IMR-90 (cell line): ENCODE data around the gene VSX2. TPM values are rescaled to one million over a fixed set of nuclear protein-coding genes. Genes with fewer than 3 reads are reported as not detected.

ENCODE experiments used
- ATAC-seq: fragments of 200-7000 bp; cut with Tn5 transposase; 2 replicates; pipeline ENCODE4 v1.9.1; 2020; ENCODE audit warnings: low read depth, mild to moderate bottlenecking, moderate library complexity
- BruUV-seq: library from RNA; stranded (reverse); fragments of 400-500 nt; replicated peaks from 2 replicates; lab custom pipeline; 2021; lab: Mats Ljungman, UMichigan
- CTCF ChIA-PET: fragments of 300-600 bp; formaldehyde crosslinking; extraction: SDS; loops from one replicate; lab custom pipeline; 2021; ENCODE audit warnings: antibody characterized with exemption; lab: Yijun Ruan, JAX
- POLR2A ChIA-PET: fragments of 300-600 bp; sonication (Branson Sonifier 250); formaldehyde crosslinking; loops from one replicate; lab custom pipeline; 2022; ENCODE audit warnings: antibody characterized with exemption; ENCODE audit not compliant: unreplicated experiment; lab: Charles Lee
- DNase-seq: peaks from one replicate; pipeline ENCODE4 v3.0.0; 2013
- H2AFZ ChIP-seq: replicated peaks from 2 replicates; pipeline ENCODE3; 2013; ENCODE audit warnings: low read length, mild to moderate bottlenecking; ENCODE audit not compliant: poor library complexity
- H2AK5ac ChIP-seq: 2 replicates; pipeline ENCODE4 v1.6.1; 2013; ENCODE audit warnings: low read depth, low read length, inconsistent platforms
- H2AK9ac ChIP-seq: replicated peaks from 2 replicates; pipeline ENCODE3; 2013; ENCODE audit warnings: mild to moderate bottlenecking, low read depth, low read length, moderate library complexity; ENCODE audit not compliant: poor library complexity
- H2BK120ac ChIP-seq: 2 replicates; pipeline ENCODE4 v1.6.1; 2013; ENCODE audit warnings: low read depth, low read length, inconsistent platforms
- H2BK15ac ChIP-seq: 3 replicates; pipeline ENCODE4 v1.6.1; 2013; ENCODE audit warnings: low read depth, low read length, inconsistent platforms
- H2BK20ac ChIP-seq: 2 replicates; pipeline ENCODE4 v1.6.1; 2013; ENCODE audit warnings: low read depth, mild to moderate bottlenecking, inconsistent platforms, low read length, moderate library complexity
- H2BK5ac ChIP-seq: 2 replicates; pipeline ENCODE4 v1.6.1; 2013; ENCODE audit warnings: mild to moderate bottlenecking, low read depth, low read length, inconsistent platforms; ENCODE audit not compliant: poor library complexity, severe bottlenecking
- H3K14ac ChIP-seq: replicated peaks from 2 replicates; pipeline ENCODE4 v1.6.1; 2013; ENCODE audit warnings: low read depth, low read length, inconsistent platforms
- H3K18ac ChIP-seq: 2 replicates; pipeline ENCODE4 v1.6.1; 2013; ENCODE audit warnings: low read depth, low read length, control low read depth
- H3K23ac ChIP-seq: 2 replicates; pipeline ENCODE4 v1.6.1; 2013; ENCODE audit warnings: low read depth, low read length, inconsistent platforms
- H3K27ac ChIP-seq: 2 replicates; pipeline ENCODE4 v1.5.1; 2013; ENCODE audit warnings: mild to moderate bottlenecking, control low read depth, low read length; ENCODE audit not compliant: insufficient read depth
- H3K27me3 ChIP-seq: 2 replicates; pipeline ENCODE4 v1.6.1; 2013; ENCODE audit warnings: low read length; ENCODE audit not compliant: control insufficient read depth, insufficient read depth
- H3K36me3 ChIP-seq: 2 replicates; pipeline ENCODE4 v1.6.1; 2013; ENCODE audit warnings: low read length, mixed read lengths; ENCODE audit not compliant: control insufficient read depth, insufficient read depth
- H3K4ac ChIP-seq: 2 replicates; pipeline ENCODE4 v1.6.1; 2013; ENCODE audit warnings: low read depth, low read length, inconsistent platforms
- H3K4me1 ChIP-seq: 2 replicates; pipeline ENCODE4 v1.6.1; 2013; ENCODE audit warnings: low read length, mixed read lengths; ENCODE audit not compliant: control insufficient read depth, insufficient read depth
- H3K4me2 ChIP-seq: 2 replicates; pipeline ENCODE4 v1.6.1; 2013; ENCODE audit warnings: low read depth, mild to moderate bottlenecking, control low read depth, low read length, moderate library complexity
- H3K4me3 ChIP-seq: 2 replicates; pipeline ENCODE4 v1.5.1; 2013; ENCODE audit warnings: low read depth, mild to moderate bottlenecking, control low read depth, low read length, moderate library complexity; ENCODE audit not compliant: insufficient read depth
- H3K56ac ChIP-seq: 2 replicates; pipeline ENCODE4 v1.6.1; 2013; ENCODE audit warnings: low read length, inconsistent platforms; ENCODE audit not compliant: insufficient read depth; ENCODE audit errors: extremely low read depth
- H3K79me1 ChIP-seq, 2 experiments: 2 replicates each; pipeline ENCODE4 v1.6.1; 2013; ENCODE audit warnings: low read length in 2 of 2, inconsistent platforms in 1 of 2, low read depth in 1 of 2
- H3K9ac ChIP-seq: 2 replicates; pipeline ENCODE4 v1.6.1; 2013; ENCODE audit warnings: low read depth, low read length, control low read depth
- H3K9me1 ChIP-seq: 2 replicates; pipeline ENCODE4 v1.6.1; 2013; ENCODE audit warnings: low read length, inconsistent platforms; ENCODE audit not compliant: insufficient read depth
- H3K9me3 ChIP-seq: 2 replicates; pipeline ENCODE4 v1.6.1; 2013; ENCODE audit warnings: low read length; ENCODE audit not compliant: control insufficient read depth, insufficient read depth
- H4K20me1 ChIP-seq: 2 replicates; pipeline ENCODE4 v1.6.1; 2013; ENCODE audit warnings: low read length, inconsistent platforms; ENCODE audit not compliant: insufficient read depth
- H4K5ac ChIP-seq: 2 replicates; pipeline ENCODE4 v1.6.1; 2013; ENCODE audit warnings: mild to moderate bottlenecking, low read depth, low read length, control low read depth
- H4K8ac ChIP-seq, 2 experiments: 2 replicates each; pipeline ENCODE4 v1.6.1; 2013; ENCODE audit warnings: low read depth in 2 of 2, low read length in 2 of 2, control low read depth in 1 of 2, inconsistent platforms in 1 of 2
- H4K91ac ChIP-seq: 2 replicates; pipeline ENCODE4 v1.6.1; 2013; ENCODE audit warnings: low read depth, low read length, inconsistent platforms; ENCODE audit not compliant: insufficient read depth
- CEBPB ChIP-seq: IDR thresholded peaks from 2 replicates; pipeline ENCODE4 v1.6.1; 2012; ENCODE audit warnings: low read depth, low read length, improper control_type of control experiment
- CHD1 ChIP-seq: IDR thresholded peaks from 2 replicates; pipeline ENCODE4 v1.6.1; 2012; ENCODE audit warnings: low read depth, low read length, improper control_type of control experiment
- MXI1 ChIP-seq: IDR thresholded peaks from 2 replicates; pipeline ENCODE4 v1.6.1; 2012; ENCODE audit warnings: low read depth, mild to moderate bottlenecking, low read length, moderate library complexity, borderline replicate concordance
- POLR2A ChIP-seq: IDR thresholded peaks from 2 replicates; pipeline ENCODE4 v1.6.1; 2012; ENCODE audit warnings: mild to moderate bottlenecking, low read depth, low read length
- RAD21 ChIP-seq: IDR thresholded peaks from 2 replicates; pipeline ENCODE4 v1.6.1; 2012; ENCODE audit warnings: low read length, improper control_type of control experiment
- RCOR1 ChIP-seq: IDR thresholded peaks from 2 replicates; pipeline ENCODE4 v1.6.1; 2012; ENCODE audit warnings: mild to moderate bottlenecking, low read length, improper control_type of control experiment; ENCODE audit not compliant: insufficient replicate concordance
- SMC3 ChIP-seq: fragments of 150-350 bp; IDR thresholded peaks from 2 replicates; pipeline ENCODE4 v1.6.1; 2016; ENCODE audit warnings: low read depth, mild to moderate bottlenecking, antibody characterized with exemption, low read length, moderate library complexity
- WGBS, 2 experiments: methylation state at CpG; one replicate each; pipeline versions ENCODE4 v1.1.5 to v1.1.7; 2013; ENCODE audit warnings: missing lambda C conversion rate in 2 of 2; ENCODE audit not compliant: insufficient read length in 1 of 2; ENCODE audit errors: extremely low coverage in 2 of 2; 5-methylcytosine and 5-hydroxymethylcytosine counted together
- dilution Hi-C: fragments of 300-500 bp; cut with HindIII; formaldehyde crosslinking; loops from one replicate; pipeline ENCODE4 v1.14.3; 2018; ENCODE audit warnings: low sequenced_read_pairs; ENCODE audit not compliant: unreplicated experiment
- in situ Hi-C: fragments of 300-500 bp; cut with MboI; formaldehyde crosslinking; loops from 3 replicates; pipeline ENCODE4 v1.14.3; 2019; ENCODE audit warnings: low sequenced_read_pairs, inconsistent platforms, mixed read lengths
- intact Hi-C: fragments of 100-400 bp; cut with micrococcal nuclease; formaldehyde crosslinking; loops from 2 replicates; pipeline ENCODE4 v1.10.0; 2022
- polyA plus RNA-seq, 3 experiments: library from polyadenylated mRNA; depleted of rRNA; stranded (reverse); fragments of >200 nt; gene quantifications; 2 replicates each; pipeline ENCODE4 v1.2.3, GENCODE V29; 2012; ENCODE audit warnings: low replicate concordance in 1 of 3
- total RNA-seq: library from RNA; depleted of rRNA; stranded (reverse); fragments of >200 nt; gene quantifications from 2 replicates; pipeline ENCODE4 v1.2.3, GENCODE V29; 2012
- TF ChIP-seq, protein P1 (sequence below): conservative IDR thresholded peaks from 2 replicates; pipeline ENCODE4 v1.5.1; 2012; ENCODE audit warnings: mild to moderate bottlenecking, low read depth, low read length, improper control_type of control experiment
- TF ChIP-seq, protein P2 (sequence below): fragments of 150-350 bp; IDR thresholded peaks from 2 replicates; pipeline ENCODE4 v1.6.1; 2017; ENCODE audit warnings: mild to moderate bottlenecking, antibody characterized with exemption, low read length, low read depth

VSX2 gene
- total and polyA plus RNA-seq, 2 of the 4 experiments (the other 2 are of a cell fraction): not detected

- in situ Hi-C loops: no loop called here
- TF ChIP-seq RCOR1 (no peak), CHD1 (no peak), RAD21 (no peak), POLR2A (no peak), MXI1 (no peak), SMC3 (no peak), CEBPB (no peak)
- TF ChIP-seq, protein P1, sequence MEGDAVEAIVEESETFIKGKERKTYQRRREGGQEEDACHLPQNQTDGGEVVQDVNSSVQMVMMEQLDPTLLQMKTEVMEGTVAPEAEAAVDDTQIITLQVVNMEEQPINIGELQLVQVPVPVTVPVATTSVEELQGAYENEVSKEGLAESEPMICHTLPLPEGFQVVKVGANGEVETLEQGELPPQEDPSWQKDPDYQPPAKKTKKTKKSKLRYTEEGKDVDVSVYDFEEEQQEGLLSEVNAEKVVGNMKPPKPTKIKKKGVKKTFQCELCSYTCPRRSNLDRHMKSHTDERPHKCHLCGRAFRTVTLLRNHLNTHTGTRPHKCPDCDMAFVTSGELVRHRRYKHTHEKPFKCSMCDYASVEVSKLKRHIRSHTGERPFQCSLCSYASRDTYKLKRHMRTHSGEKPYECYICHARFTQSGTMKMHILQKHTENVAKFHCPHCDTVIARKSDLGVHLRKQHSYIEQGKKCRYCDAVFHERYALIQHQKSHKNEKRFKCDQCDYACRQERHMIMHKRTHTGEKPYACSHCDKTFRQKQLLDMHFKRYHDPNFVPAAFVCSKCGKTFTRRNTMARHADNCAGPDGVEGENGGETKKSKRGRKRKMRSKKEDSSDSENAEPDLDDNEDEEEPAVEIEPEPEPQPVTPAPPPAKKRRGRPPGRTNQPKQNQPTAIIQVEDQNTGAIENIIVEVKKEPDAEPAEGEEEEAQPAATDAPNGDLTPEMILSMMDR: no peak
- TF ChIP-seq, protein P2, sequence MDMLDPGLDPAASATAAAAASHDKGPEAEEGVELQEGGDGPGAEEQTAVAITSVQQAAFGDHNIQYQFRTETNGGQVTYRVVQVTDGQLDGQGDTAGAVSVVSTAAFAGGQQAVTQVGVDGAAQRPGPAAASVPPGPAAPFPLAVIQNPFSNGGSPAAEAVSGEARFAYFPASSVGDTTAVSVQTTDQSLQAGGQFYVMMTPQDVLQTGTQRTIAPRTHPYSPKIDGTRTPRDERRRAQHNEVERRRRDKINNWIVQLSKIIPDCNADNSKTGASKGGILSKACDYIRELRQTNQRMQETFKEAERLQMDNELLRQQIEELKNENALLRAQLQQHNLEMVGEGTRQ: no peak
- no peak overlapping the region for H3K9ac ChIP-seq
- H3K4ac ChIP-seq: no peak overlapping the region
- H3K36me3 ChIP-seq: no peaks in the 10 kb centered on the region
- ATAC-seq (no peak), DNase-seq (no peak)
- no peak overlapping the region for H3K14ac ChIP-seq
- no peak overlapping the region for H2BK120ac ChIP-seq
- H3K4me1 ChIP-seq: no peaks in the 10 kb centered on the region
- no peak overlapping the region for H3K4me3 ChIP-seq
- no peak overlapping the region for H4K91ac ChIP-seq
- no peak overlapping the region for H3K4me2 ChIP-seq
- H3K9me1 ChIP-seq: no peaks in the 10 kb centered on the region
- no peak overlapping the region for H2BK5ac ChIP-seq
- no peak overlapping the region for H2BK20ac ChIP-seq
- POLR2A ChIA-PET: no interaction called here
- dilution Hi-C loops: no loop called here
- no peak overlapping the region for H2BK15ac ChIP-seq
- H3K9me3 ChIP-seq: no peaks in the 10 kb centered on the region
- no peak overlapping the region for H3K23ac ChIP-seq
- H4K5ac ChIP-seq: no peak overlapping the region
- no peak overlapping the region for H4K8ac ChIP-seq
- no TSS peak for BruUV-seq
- 28% methylated on average over 3 of the region's 6 CpGs; no CpG with 5 or more reads in 1 of the 2 experiments for WGBS, 2 experiments
- no peaks in the 10 kb centered on the region for H3K79me1 ChIP-seq
- H2AK5ac ChIP-seq: no peak overlapping the region
- H2AFZ ChIP-seq: no peak overlapping the region
- CTCF ChIA-PET: no interaction called here
- intact Hi-C loops: no loop called here
- H4K20me1 ChIP-seq: no peaks in the 10 kb centered on the region
- no peak overlapping the region for H3K27ac ChIP-seq
- H2AK9ac ChIP-seq: no peak overlapping the region
- peaks cover 68% of the 10 kb centered on the region for H3K27me3 ChIP-seq
- no peak overlapping the region for H3K56ac ChIP-seq
- no peak overlapping the region for H3K18ac ChIP-seq
Observed at GRCh38 chr14:74223016-74223415, 16.2 kb upstream of the VSX2 start.
